ENCODE measurements around the gene OR2AE1. TPM values are rescaled to one million over a fixed set of nuclear protein-coding genes. Genes with fewer than 3 reads are reported as not detected.

OR2AE1 gene
- total RNA-seq, 4 donors from 2014 or later: 0.72 to 1.2 TPM; not detected in 2

DNA sequence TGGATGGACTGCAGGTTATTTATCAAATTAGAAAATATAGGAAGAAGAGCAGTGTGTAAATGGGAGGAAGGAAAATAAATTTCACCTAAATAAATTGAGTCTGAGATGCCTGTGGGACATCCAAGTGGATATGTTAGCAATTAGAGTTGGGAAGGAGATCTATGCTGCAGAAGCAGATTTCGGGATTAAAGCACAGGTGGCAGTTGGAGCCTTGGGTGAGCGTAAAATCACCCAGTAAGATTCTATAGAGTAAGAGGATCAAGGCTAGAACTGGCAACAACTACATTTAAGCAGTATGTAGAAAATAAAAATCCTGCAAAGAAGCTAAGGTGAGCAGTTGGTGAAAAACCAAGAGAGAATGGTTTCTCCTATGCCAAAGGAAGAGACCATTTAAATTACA lies 34.1 kb upstream of the OR2AE1 start:
- TF ChIP-seq, protein P1, sequence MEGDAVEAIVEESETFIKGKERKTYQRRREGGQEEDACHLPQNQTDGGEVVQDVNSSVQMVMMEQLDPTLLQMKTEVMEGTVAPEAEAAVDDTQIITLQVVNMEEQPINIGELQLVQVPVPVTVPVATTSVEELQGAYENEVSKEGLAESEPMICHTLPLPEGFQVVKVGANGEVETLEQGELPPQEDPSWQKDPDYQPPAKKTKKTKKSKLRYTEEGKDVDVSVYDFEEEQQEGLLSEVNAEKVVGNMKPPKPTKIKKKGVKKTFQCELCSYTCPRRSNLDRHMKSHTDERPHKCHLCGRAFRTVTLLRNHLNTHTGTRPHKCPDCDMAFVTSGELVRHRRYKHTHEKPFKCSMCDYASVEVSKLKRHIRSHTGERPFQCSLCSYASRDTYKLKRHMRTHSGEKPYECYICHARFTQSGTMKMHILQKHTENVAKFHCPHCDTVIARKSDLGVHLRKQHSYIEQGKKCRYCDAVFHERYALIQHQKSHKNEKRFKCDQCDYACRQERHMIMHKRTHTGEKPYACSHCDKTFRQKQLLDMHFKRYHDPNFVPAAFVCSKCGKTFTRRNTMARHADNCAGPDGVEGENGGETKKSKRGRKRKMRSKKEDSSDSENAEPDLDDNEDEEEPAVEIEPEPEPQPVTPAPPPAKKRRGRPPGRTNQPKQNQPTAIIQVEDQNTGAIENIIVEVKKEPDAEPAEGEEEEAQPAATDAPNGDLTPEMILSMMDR (IDR thresholded peaks at IDR 0.05): no peak
- DNase-seq (ENCODE audit: low spot score) (no peak), ATAC-seq (ENCODE audit: low FRiP score) (no peak)

DNA sequence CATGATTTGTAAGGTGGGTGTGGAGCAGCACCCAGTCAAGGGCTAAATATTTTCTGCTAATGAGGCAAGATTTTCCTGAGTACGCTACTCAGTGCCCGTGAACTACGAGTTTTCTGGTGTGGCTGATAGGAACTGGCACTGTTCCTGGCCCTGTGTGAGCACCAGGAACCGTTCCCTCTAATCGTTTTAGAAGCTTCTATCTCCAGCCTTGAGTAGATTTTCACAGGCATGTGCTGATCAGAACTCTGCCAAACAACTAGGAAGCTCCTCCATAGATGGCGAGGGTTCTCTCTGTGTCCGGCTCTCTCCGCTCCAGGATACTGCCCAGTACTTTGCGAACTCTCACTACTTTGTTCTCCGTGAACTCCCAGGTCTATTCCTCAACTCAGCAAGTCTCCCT lies 24.7 kb upstream of the OR2AE1 start:
- ATAC-seq (ENCODE audit: low FRiP score) (no peak), DNase-seq (ENCODE audit: low spot score) (no peak)
- TF ChIP-seq, protein P1 (IDR thresholded peaks at IDR 0.05): no peak

DNA sequence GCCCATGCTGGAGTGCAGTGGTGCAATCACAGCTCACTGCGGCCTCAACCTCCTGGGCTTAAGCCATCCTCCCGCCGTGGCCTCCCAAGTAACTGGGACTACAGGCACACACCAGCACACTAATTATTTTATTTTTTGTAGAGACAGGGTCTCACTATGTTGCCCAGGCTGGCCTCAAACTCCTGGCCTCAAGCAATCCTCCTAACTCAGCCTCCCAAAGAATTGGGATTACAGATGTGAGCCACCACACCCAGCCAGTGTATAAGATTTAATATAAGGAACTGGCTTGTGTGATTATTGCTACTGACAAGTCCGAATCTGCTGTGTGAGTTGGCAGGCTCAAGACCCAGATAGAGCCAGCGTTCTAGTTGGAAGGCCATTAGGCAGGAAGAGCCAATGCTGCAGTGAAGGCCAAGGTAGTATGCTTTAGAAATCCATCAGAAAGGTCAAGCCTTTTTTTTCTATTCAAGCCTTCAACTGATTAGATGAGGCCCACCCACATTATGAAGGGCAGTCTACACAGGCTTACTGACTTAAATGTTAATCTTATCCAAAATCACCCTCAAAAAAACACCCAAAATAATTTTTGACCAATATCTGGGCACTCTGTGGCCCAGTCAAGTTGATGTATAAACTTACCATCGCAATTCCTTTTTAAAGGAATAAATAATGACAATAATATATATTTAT lies 23.1 kb upstream of the OR2AE1 start:
- TF ChIP-seq, protein P1 (IDR thresholded peaks at IDR 0.05): no peak
- no peak for DNase-seq (ENCODE audit: low spot score)
- no peak for ATAC-seq (ENCODE audit: low FRiP score)

DNA sequence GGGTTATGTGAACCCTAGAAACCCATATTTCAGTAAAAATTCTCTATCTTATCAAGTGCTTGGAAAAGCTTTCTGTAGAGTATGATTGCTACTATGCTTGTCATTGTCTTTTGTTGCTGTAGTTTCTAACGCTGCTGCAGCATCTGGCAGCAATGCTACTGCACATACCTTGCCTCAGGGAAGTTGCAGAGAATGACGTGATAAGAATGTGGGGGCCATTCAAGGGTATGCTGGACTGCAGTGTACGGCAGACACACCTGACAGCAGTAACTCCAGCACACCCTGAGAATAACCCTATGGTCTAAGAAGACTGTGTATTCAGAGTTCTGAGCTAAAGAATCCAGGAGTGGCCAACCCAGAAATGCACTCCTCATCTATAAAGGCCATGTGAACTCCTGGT lies 22.0 kb upstream of the OR2AE1 start:
- no peak for ATAC-seq (ENCODE audit: low FRiP score)
- DNase-seq (ENCODE audit: low spot score): no peak
- TF ChIP-seq, protein P1 (IDR thresholded peaks at IDR 0.05): no peak

DNA sequence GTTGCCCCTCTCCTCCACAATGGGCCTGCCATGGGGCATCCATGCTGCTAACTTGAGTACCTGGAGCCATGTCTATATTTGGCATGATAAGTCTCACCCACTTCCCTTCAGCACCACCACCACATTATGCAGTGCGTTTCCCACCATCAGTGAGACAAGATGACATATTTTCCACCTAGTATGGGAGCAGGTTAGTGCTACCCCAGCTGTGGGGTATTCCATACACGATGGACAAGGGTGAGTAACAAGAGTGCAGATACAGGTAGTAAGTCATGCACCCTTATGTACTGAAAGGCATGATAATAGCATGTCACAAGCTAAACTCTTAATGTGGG lies 21.2 kb upstream of the OR2AE1 start:
- DNase-seq (ENCODE audit: low spot score) (no peak), ATAC-seq (ENCODE audit: low FRiP score) (no peak)
- TF ChIP-seq, protein P1 (IDR thresholded peaks at IDR 0.05): no peak

DNA sequence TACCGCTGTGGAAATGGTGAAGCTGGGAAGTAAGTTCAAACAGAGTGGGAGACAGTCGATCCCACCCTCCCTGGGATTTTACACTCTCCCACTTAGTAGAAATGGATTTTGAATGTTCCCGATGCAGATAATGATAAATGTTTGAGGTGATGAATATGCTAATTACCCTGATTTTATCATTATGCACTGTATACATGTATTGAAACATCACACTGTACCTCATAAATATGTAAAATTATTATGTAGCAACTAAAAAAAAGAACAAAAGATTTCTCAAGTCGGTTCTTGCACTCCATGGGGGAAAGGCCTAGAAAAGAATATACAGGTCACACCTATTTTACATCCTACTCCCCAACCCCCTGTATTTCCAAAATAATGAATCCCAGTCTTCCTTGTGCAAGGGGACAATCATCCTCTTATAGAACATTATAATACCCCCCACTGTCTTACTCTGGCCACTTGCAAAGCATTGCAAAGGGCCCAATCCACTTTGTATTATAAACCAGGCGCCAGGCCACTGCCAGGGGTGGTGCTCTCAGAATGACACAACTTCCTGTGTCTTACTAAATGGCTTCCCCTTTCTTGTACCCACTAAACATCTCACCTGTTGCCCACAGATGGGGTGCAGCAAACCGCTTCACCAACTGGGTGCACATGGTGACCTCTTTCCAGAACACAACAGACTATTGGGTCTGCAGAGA lies 20.6 kb upstream of the OR2AE1 start:
- no peak for ATAC-seq (ENCODE audit: low FRiP score)
- TF ChIP-seq, protein P1 (IDR thresholded peaks at IDR 0.05): no peak
- DNase-seq (ENCODE audit: low spot score): no peak

DNA sequence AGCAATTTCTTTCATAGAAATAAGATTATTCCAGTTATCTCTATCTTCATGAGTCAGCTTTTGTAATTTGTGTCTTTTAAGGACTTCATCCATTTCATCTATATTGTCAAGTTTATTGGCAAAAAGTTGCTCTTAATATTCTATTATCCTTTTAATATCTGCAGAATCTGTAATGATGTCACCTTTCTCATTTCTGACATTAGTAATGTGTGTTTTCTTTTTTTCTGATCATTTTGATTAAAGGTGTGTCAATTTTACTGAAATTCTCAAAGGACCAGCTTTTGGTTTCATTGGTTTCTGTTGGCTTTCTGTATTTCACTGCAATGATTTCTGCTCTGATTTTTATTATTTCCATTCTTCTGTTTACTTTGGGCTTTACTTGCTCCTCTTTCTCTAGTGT lies 17.9 kb upstream of the OR2AE1 start:
- ATAC-seq (ENCODE audit: low FRiP score): no peak
- no peak for DNase-seq (ENCODE audit: low spot score)
- TF ChIP-seq, protein P1 (IDR thresholded peaks at IDR 0.05): no peak
